ENCODE measurements around the gene NPC1. TPM values are rescaled to one million over a fixed set of nuclear protein-coding genes. Genes with fewer than 3 reads are reported as not detected.
A peak's percentile ranks its signal among the peaks of the same experiment; 100 is the strongest.

Gene NPC1
- total RNA-seq (2014; rRNA removed; shearing (Covaris generic); ENCODE audit: low replicate concordance), result 33.6 and 37.9 TPM in 2 replicates

- peak; percentile 92 for DNase-seq (ENCODE audit: low read depth)
- in situ Hi-C loops (cut with HindIII; ENCODE audit: low pct_unique_long_range_greater_than_20kb, low sequenced_read_pairs), result no loop called here
Observed at GRCh38 chr18:23586249-23587196, at the start of gene NPC1. TSS of gene NPC1 (minus strand) at chr18:23586506. CDS start at chr18:23586343, 163 bp downstream.

GRCh38 chr18:23636071-23636399 is 49.7 kb upstream of the NPC1 start:
- no peak for DNase-seq (ENCODE audit: low read depth)
- in situ Hi-C loops (cut with HindIII; ENCODE audit: low pct_unique_long_range_greater_than_20kb, low sequenced_read_pairs), result no loop called here

- DNase-seq (ENCODE audit: low read depth), result peak; percentile 33
- in situ Hi-C loops (cut with HindIII; ENCODE audit: low pct_unique_long_range_greater_than_20kb, low sequenced_read_pairs), result no loop called here
Observed at GRCh38 chr18:23635283-23636070, 49.2 kb upstream of the NPC1 start.

GRCh38 chr18:23634692-23635091 is 48.4 kb upstream of the NPC1 start:
- in situ Hi-C loops (cut with HindIII; ENCODE audit: low pct_unique_long_range_greater_than_20kb, low sequenced_read_pairs), result no loop called here
- DNase-seq (ENCODE audit: low read depth), result no peak

GRCh38 chr18:23632615-23633014 is 46.3 kb upstream of the NPC1 start:
- in situ Hi-C loops (cut with HindIII; ENCODE audit: low pct_unique_long_range_greater_than_20kb, low sequenced_read_pairs), result no loop called here

GRCh38 chr18:23631746-23632145 is 45.4 kb upstream of the NPC1 start:
- in situ Hi-C loops (cut with HindIII; ENCODE audit: low pct_unique_long_range_greater_than_20kb, low sequenced_read_pairs), result no loop called here
- no peak for DNase-seq (ENCODE audit: low read depth)

More at GRCh38 chr18:23632615-23633014, 46.3 kb upstream of the NPC1 start:
- no peak for DNase-seq (ENCODE audit: low read depth)

- in situ Hi-C loops (cut with HindIII; ENCODE audit: low pct_unique_long_range_greater_than_20kb, low sequenced_read_pairs), result no loop called here
- no peak for DNase-seq (ENCODE audit: low read depth)
Observed at GRCh38 chr18:23631312-23631711, 45.0 kb upstream of the NPC1 start.

- peak; percentile 82 for DNase-seq (ENCODE audit: low read depth)
- in situ Hi-C loops (cut with HindIII; ENCODE audit: low pct_unique_long_range_greater_than_20kb, low sequenced_read_pairs), result no loop called here
Observed at GRCh38 chr18:23629444-23629946, 43.2 kb upstream of the NPC1 start.

- DNase-seq (ENCODE audit: low read depth), result no peak
- in situ Hi-C loops (cut with HindIII; ENCODE audit: low pct_unique_long_range_greater_than_20kb, low sequenced_read_pairs), result no loop called here
Observed at GRCh38 chr18:23627970-23628369, 41.7 kb upstream of the NPC1 start.

- in situ Hi-C loops (cut with HindIII; ENCODE audit: low pct_unique_long_range_greater_than_20kb, low sequenced_read_pairs), result no loop called here
- DNase-seq (ENCODE audit: low read depth), result peak; percentile 83
Observed at GRCh38 chr18:23627321-23627720, 41.0 kb upstream of the NPC1 start.

- in situ Hi-C loops (cut with HindIII; ENCODE audit: low pct_unique_long_range_greater_than_20kb, low sequenced_read_pairs), result no loop called here
Observed at GRCh38 chr18:23626451-23627279, 40.4 kb upstream of the NPC1 start.

GRCh38 chr18:23623040-23623439 is 36.7 kb upstream of the NPC1 start:
- no peak for DNase-seq (ENCODE audit: low read depth)
- in situ Hi-C loops (cut with HindIII; ENCODE audit: low pct_unique_long_range_greater_than_20kb, low sequenced_read_pairs), result no loop called here

More at GRCh38 chr18:23626451-23627279, 40.4 kb upstream of the NPC1 start:
- DNase-seq (ENCODE audit: low read depth), result peak; percentile 31

GRCh38 chr18:23619388-23619881 is 33.1 kb upstream of the NPC1 start:
- DNase-seq (ENCODE audit: low read depth), result no peak
- in situ Hi-C loops (cut with HindIII; ENCODE audit: low pct_unique_long_range_greater_than_20kb, low sequenced_read_pairs), result no loop called here

GRCh38 chr18:23618862-23619387 is 32.6 kb upstream of the NPC1 start:
- DNase-seq (ENCODE audit: low read depth), result no peak
- in situ Hi-C loops (cut with HindIII; ENCODE audit: low pct_unique_long_range_greater_than_20kb, low sequenced_read_pairs), result no loop called here

GRCh38 chr18:23617412-23618014 is 31.2 kb upstream of the NPC1 start:
- in situ Hi-C loops (cut with HindIII; ENCODE audit: low pct_unique_long_range_greater_than_20kb, low sequenced_read_pairs), result no loop called here
- DNase-seq (ENCODE audit: low read depth), result peak; percentile 61

- in situ Hi-C loops (cut with HindIII; ENCODE audit: low pct_unique_long_range_greater_than_20kb, low sequenced_read_pairs), result no loop called here
- no peak for DNase-seq (ENCODE audit: low read depth)
Observed at GRCh38 chr18:23616258-23616657, 30.0 kb upstream of the NPC1 start.

- DNase-seq (ENCODE audit: low read depth), result no peak
- in situ Hi-C loops (cut with HindIII; ENCODE audit: low pct_unique_long_range_greater_than_20kb, low sequenced_read_pairs), result no loop called here
Observed at GRCh38 chr18:23614891-23615290, 28.6 kb upstream of the NPC1 start.
